HG03135 (cell line): Measurements from ENCODE around the gene CENPU.
"Not testable (repeated sequence)": the region's sequence is repeated elsewhere in the genome, so short reads cannot be mapped to it uniquely, and the experiment has no call there.

Experiments used
- ATAC-seq: cut with Tn5 transposase; IDR thresholded peaks from one replicate; pipeline ENCODE4 v1.9.1; 2021; ENCODE audit warnings: mild to moderate bottlenecking, moderate library complexity; ENCODE audit not compliant: unreplicated experiment

The CENPU gene

GRCh38 chr4:184668511-184669114 lies 65.3 kb downstream of the CENPU start:
- ATAC-seq, result no peak

GRCh38 chr4:184668096-184668495 lies 65.8 kb downstream of the CENPU start:
- no peak for ATAC-seq

GRCh38 chr4:184666670-184667069 lies 67.2 kb downstream of the CENPU start:
- ATAC-seq, result no peak

- ATAC-seq, result no peak
Observed at GRCh38 chr4:184664445-184665210, 69.3 kb downstream of the CENPU start.

GRCh38 chr4:184662236-184662635 lies 71.7 kb downstream of the CENPU start:
- ATAC-seq, result no peak

- ATAC-seq, result no peak
Observed at GRCh38 chr4:184660978-184661377, 72.9 kb downstream of the CENPU start.

- not testable (repeated sequence) for ATAC-seq
Observed at GRCh38 chr4:184657820-184658219, 76.1 kb downstream of the CENPU start.

- no peak for ATAC-seq
Observed at GRCh38 chr4:184657144-184657543, 76.8 kb downstream of the CENPU start.

- no peak for ATAC-seq
Observed at GRCh38 chr4:184655889-184656869, 77.7 kb downstream of the CENPU start.

GRCh38 chr4:184653650-184654049 lies 80.2 kb downstream of the CENPU start:
- ATAC-seq, result no peak

GRCh38 chr4:184652681-184653080 lies 81.2 kb downstream of the CENPU start:
- not testable (repeated sequence) for ATAC-seq

GRCh38 chr4:184651899-184652298 lies 82.0 kb downstream of the CENPU start:
- no peak for ATAC-seq

GRCh38 chr4:184649971-184650855 lies 83.7 kb downstream of the CENPU start:
- ATAC-seq, result peak; percentile 19

- peak; percentile 87 for ATAC-seq
Observed at GRCh38 chr4:184649026-184649970, 84.6 kb downstream of the CENPU start, which contains the start of the genes CASP3 and PRIMPOL. Gene CASP3, minus strand, starts transcription at chr4:184649447. Its CDS starts 10,994 bp downstream, at chr4:184638453. Gene PRIMPOL, plus strand, starts transcription at chr4:184649738. Its CDS starts 7,403 bp downstream, at chr4:184657141.

- peak; percentile 20 for ATAC-seq
Observed at GRCh38 chr4:184648313-184649025, 85.4 kb downstream of the CENPU start.

- ATAC-seq, result no peak
Observed at GRCh38 chr4:184648054-184648312, 85.9 kb downstream of the CENPU start.

GRCh38 chr4:184647266-184648053 lies 86.4 kb downstream of the CENPU start:
- no peak for ATAC-seq
